ENCODE measurements around the gene TIRAP.

- no peak for TF ChIP-seq EP300 (IDR thresholded peaks at IDR 0.05; ENCODE audit: borderline replicate concordance in 1 of 2, low read depth in 1 of 2, low read length in 1 of 2)
- TF ChIP-seq TAF1 (IDR thresholded peaks at IDR 0.05; ENCODE audit: borderline replicate concordance, low read depth, low read length): no peak
- no peak for TF ChIP-seq CTCF (IDR thresholded peaks at IDR 0.05)
- TF ChIP-seq POLR2AphosphoS5 (IDR thresholded peaks at IDR 0.05; ENCODE audit: low read depth, low read length): no peak
- no peak for TF ChIP-seq GABPA (IDR thresholded peaks at IDR 0.05; ENCODE audit: low read depth)
- no peak for TF ChIP-seq REST (IDR thresholded peaks at IDR 0.05; ENCODE audit: low read depth, low read length)
- no peak for TF ChIP-seq RFX5 (IDR thresholded peaks at IDR 0.05; ENCODE audit: low read length)
These were observed 46.8 kb downstream of the TIRAP start for GRCh38 chr11:126329644-126330211.
